CD4-positive, alpha-beta T cell treated with Interleukin-6 at 100 ng/mL for 8 hours (primary cell): ENCODE results near the gene ALOX12B.
A peak's percentile ranks its signal among the peaks of the same experiment; 100 is the strongest.
"Not testable (repeated sequence)": the region's sequence is repeated elsewhere in the genome, so short reads cannot be mapped to it uniquely, and the experiment has no call there.

Experiments
- DNase-seq: peaks from one replicate; pipeline ENCODE4 v3.0.0-alpha.2; 2020; ENCODE audit warnings: mixed read lengths, low spot score

The ALOX12B gene

GRCh38 chr17:8063761-8064534 lies 23.6 kb downstream of the ALOX12B start:
- DNase-seq = no peak

DNA sequence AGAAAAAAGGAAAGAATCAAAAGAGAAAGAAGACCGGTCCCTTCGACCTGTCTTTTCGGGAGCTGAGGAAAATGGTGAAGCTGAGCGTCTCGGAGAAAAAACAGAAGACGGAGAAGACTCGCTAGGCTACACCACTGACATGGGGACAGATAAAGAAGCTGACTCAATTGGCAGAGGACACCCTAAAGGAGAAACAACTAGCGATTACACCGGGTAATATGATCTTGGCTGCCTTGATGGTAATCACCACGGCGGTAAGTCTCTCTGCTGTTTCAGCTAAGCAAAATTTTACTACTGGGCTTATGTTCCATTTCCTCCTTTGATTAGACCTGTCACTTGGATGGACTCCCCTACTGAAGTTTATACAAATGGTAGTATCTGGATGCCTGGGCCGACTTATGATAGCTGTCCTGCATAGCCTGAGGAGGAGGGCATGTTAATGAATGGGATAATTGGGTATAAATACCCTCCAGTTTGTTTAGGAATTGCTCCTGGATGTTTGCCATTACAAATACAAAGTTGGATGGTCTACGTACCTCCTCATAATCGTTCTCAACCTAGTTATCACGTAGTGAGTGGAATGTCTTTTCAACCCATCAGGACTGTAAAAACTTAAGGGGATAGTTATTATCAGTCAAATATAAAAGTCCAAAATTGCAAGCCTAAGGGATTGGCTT lies 24.6 kb downstream of the ALOX12B start:
- DNase-seq = no peak

- no peak for DNase-seq
These were observed 25.1 kb downstream of the ALOX12B start for GRCh38 chr17:8062435-8062806.

- not testable (repeated sequence) for DNase-seq
These were observed 25.7 kb downstream of the ALOX12B start for GRCh38 chr17:8061851-8062250.

GRCh38 chr17:8060274-8060673 lies 27.2 kb downstream of the ALOX12B start:
- peak; percentile 70 for DNase-seq

DNA sequence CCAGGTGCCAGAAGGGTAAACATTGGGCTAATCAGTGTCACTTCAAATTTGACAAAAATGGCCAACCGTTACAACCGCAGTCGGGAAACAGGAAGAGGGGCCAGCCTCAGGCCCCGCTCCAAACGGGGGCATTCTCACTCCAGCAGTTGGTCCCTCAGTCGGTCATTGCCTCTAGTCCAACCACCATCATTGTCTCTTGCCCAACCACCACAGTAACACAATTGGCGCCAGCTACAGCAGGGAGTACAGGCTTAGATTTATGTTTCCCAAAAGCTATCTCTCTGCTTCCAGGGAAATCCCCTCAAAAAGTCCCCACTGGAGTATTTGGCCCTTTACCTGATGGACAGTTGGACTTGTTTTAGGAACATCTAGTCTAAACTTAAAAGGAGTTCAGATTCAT lies 28.4 kb downstream of the ALOX12B start:
- DNase-seq = no peak

DNA sequence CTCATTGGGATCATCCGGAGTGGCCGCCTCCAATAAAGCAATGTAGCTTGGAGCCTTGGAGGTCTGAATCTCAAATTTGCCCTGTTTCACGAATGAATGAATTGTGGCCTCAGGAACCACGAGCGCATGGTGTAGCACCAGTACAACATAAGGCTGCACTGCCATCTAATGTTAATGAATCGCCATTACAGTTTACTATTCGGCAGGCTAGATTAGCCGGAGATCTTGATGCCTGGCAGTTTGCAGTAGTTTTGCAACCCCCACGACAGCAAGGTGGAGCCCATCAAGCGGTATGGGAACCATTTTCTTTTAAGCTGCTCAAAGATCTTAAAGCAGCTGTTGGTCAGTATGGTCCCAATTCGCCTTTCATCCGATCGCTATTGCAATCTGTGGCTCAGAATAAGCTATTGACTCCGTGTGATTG lies 29.8 kb downstream of the ALOX12B start:
- DNase-seq = peak; percentile 62

DNA sequence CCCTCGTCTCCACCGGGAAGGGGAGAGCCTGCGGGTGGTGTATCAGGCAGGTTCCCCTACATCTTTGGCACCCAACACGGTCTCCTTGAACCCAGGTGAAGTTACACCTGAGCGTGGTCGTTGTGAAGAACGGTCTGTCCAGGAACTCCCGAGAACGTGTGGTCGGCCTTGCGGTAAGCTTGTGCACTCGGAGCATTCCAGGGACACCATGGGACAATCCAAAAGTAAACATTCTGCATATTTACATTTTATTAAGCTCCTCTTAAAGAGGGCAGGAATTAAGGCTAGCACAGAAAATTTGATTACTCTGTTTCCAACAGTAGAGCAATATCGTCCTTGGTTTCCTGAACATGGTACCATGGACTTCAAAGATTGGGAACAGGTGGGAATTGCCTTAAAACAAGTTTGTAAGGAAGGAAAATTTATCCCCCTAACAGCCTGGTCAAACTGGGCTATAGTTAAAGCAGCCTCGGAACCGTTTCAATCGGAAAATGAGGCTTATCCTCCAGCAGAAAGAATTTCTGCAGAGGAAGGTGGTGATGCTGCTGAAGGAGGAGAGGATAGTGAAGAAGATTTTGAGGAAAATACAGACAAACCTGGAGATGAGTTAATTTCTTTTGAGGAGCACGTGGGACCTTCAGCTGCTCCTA lies 30.4 kb downstream of the ALOX12B start:
- no peak for DNase-seq

GRCh38 chr17:8056232-8056975 lies 31.1 kb downstream of the ALOX12B start:
- DNase-seq = no peak

DNA sequence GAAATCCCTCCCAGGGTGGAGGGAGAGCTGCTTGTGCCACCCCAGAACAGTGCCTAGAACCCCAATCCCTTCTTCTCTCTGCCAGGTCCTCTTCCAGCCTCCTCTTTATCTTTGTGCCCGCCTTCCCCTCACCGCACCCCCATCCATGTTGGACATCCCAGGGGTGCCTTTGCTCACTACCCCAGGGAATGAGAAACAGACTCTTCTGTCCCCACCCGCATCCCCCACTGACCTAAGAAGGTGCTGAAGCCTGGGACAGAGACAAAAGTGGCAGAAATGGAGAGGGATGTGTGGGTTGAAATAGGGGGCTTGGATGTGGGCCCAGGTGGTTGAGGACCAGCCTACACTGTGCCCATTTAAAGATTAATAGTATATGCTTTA lies 31.7 kb downstream of the ALOX12B start:
- no peak for DNase-seq

- DNase-seq = no peak
These were observed 33.9 kb downstream of the ALOX12B start for GRCh38 chr17:8053600-8053999.

DNA sequence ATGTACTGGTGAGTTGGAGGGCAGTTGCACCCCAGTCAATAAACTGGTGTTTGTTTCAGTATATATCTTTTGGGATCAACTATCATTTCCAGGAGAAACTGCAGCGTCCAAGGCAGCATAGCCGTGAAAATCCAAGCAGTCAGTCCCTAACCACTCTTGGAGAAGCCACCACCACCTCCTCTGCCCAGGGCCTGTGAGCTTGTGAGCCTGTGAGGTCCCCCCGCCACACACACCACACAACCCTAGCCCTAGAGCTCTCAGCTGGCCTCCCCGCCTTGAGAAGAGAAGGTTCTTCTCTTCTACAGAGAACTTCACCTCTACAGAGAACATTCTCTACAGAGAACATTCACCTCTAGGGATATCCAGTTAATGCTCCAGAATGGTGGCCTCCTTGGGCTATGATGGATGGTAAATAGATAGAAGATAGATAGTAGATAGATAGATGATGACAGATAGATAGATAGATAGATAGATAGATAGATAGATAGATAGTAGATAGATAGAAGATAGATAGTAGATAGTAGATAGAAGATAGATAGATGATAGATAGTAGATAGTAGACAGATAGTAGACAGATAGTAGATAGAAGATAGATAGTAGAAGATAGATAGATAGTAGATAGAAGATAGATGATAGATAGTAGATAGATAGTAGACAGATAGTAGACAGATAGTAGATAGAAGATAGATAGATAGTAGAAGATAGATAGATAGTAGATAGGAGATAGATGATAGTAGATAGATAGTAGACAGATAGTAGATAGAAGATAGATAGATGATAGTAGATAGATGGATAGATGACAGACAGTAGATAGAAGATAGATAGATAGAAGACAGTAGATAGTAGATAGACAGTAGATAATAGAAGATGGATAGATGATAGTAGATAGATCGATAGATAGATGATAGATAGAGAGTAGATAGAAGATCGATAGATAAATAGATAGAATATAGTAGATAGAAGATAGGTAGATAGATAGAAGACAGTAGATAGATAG lies 35.0 kb downstream of the ALOX12B start:
- no peak for DNase-seq

GRCh38 chr17:8051831-8052230 lies 35.7 kb downstream of the ALOX12B start:
- no peak for DNase-seq

- DNase-seq = no peak
These were observed 38.8 kb downstream of the ALOX12B start for GRCh38 chr17:8048736-8049135.

- no peak for DNase-seq
These were observed 39.3 kb downstream of the ALOX12B start for GRCh38 chr17:8048236-8048635.

- DNase-seq = no peak
These were observed 39.8 kb downstream of the ALOX12B start for GRCh38 chr17:8047769-8048110.

- no peak for DNase-seq
These were observed 40.4 kb downstream of the ALOX12B start for GRCh38 chr17:8046929-8047768.

DNA sequence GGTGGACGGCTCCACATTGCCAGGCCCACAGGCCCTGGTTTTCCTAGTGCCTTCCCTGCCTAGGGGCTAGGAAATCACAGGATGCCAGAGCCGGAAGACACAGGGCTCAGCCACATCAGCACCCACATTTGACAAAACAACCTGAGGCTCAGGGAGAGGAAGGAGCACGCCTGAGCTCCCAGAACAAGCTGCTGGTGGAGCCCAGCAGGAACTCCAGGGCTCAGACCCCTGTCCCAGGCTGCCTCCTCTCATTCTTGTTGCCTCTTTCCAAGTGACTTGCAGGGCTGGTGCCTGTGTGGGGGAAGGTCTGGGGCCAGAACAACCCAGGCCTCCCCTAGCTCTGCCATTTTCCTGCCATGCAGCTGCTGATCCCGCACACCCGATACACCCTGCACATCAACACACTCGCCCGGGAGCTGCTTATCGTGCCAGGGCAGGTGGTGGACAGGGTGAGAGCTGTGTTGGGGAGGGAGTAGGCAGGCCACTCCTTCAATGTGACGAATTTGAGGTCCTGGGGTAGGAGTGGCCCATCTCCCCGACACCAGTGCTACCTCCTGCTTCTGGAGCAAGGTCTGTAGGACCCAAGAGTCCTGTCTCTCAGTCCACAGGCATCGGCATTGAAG lies 41.1 kb downstream of the ALOX12B start:
- no peak for DNase-seq

DNA sequence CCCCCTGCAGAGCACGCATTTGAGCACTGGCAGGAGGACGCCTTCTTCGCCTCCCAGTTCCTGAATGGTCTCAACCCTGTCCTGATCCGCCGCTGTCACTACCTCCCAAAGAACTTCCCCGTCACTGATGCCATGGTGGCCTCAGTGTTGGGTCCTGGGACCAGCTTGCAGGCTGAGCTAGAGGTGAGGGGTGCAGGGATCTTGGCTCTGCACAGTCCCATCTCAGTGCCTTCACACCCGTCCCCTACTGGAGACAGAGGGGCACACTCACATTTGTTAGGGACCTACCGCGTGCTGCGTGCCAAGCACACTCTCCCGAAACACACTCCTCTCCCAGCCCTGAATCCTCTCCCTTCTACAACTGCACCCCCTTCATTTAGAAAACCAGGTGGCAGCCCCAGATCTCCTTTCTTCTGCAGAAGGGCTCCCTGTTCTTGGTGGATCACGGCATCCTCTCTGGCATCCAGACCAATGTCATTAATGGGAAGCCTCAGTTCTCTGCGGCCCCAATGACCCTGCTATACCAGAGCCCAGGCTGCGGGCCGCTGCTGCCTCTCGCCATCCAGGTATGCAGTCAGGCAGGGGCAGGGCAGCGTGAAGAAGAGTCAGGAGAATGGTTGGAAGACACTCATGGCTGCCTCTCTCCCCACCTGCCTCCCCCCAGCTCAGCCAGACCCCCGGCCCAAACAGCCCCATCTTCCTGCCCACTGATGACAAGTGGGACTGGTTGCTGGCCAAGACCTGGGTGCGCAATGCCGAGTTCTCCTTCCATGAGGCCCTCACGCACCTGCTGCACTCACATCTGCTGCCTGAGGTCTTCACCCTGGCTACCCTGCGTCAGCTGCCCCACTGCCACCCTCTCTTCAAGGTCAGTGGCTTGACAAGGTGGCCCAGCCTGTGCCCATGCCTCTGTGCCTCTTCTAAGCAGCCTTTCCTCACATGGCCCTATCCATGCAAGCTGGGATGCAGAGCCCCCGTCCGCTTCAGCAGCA lies 42.4 kb downstream of the ALOX12B start:
- no peak for DNase-seq
